ENCODE results near the gene ZNF764. TPM values are rescaled to one million over a fixed set of nuclear protein-coding genes. Genes with fewer than 3 reads are reported as not detected.

Gene ZNF764
- total and polyA plus RNA-seq, 9 of the 15 experiments (the other 6 are each of a cell fraction or from before 2014, with no cell fraction given) = 0.69 to 10.1 (median 4.1) TPM

DNA sequence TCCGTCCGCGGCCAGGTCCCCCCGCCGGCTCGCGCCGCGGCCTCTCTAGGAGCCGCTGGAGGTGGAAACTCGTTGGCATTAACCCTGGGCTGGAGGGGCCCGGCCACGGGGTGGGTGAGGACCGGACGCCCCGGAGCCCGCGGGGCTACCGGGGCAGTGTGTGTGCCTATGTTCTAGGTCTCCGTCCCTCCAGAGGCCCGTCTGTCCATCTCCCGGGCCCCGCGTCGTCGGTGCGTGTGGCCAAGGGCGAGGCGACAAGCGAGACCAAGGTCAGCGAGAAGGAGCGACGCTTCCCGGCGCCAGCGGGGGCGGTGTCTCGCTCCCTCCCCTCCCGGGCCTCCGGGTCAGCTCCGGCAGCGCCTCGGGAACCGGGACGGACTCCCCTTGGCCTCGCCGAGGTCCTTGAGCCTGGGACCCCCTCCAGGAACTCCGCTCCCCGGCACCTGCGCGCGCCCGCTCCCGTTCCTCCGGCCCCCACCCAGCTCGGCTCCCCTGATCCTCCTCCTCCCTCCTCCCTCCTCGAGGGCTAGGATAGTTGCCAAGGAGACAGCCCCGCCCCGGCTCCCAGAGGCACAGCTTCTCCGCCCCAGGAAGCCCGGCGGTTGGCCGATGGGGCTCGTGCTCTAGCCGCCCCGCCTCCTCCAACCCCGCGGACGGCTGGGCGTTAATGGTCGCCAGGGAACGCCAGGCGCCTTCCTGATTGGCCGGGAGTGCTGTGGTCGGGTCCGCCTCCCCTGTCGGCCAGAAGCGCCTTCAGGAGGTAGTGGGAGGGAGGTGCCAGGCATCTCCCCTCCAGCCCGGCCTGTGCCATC, 31.1 kb downstream of the ZNF764 start (continued):
- TF ChIP-seq CTCF (IDR thresholded peaks at IDR 0.05 in 2 of 3, conservative IDR thresholded peaks at IDR 0.05 in 1 of 3; ENCODE audit: insufficient read depth in 2 of 3, low read depth in 1 of 3, low read length in 3 of 3) = peak; percentile 20 to 37 (median 31); a peak in 4 of 6 replicates
- TF ChIP-seq FOXK2 (conservative IDR thresholded peaks at IDR 0.05 in 1 of 2, IDR thresholded peaks at IDR 0.05 in 1 of 2; ENCODE audit: low read depth in 2 of 2) = peak in 1 of 2 experiments; percentile 11; a peak in 2 of 4 replicates
- TF ChIP-seq NR2F6 (CRISPR knock-in tag; IDR thresholded peaks at IDR 0.05) = no peak
- no peak for TF ChIP-seq ZNF253 (CRISPR knock-in tag; conservative IDR thresholded peaks at IDR 0.05)
- TF ChIP-seq CHD7 (IDR thresholded peaks at IDR 0.05; ENCODE audit: low read depth, low read length) = peak; percentile 16
- peak; percentile 82 for TF ChIP-seq HCFC1 (IDR thresholded peaks at IDR 0.05; ENCODE audit: low read depth, low read length)
- TF ChIP-seq MBD2 (IDR thresholded peaks at IDR 0.05; ENCODE audit: borderline replicate concordance, low read depth) = peak; percentile 37; the same call in 1 of the 2 replicates
- TF ChIP-seq, protein P1, sequence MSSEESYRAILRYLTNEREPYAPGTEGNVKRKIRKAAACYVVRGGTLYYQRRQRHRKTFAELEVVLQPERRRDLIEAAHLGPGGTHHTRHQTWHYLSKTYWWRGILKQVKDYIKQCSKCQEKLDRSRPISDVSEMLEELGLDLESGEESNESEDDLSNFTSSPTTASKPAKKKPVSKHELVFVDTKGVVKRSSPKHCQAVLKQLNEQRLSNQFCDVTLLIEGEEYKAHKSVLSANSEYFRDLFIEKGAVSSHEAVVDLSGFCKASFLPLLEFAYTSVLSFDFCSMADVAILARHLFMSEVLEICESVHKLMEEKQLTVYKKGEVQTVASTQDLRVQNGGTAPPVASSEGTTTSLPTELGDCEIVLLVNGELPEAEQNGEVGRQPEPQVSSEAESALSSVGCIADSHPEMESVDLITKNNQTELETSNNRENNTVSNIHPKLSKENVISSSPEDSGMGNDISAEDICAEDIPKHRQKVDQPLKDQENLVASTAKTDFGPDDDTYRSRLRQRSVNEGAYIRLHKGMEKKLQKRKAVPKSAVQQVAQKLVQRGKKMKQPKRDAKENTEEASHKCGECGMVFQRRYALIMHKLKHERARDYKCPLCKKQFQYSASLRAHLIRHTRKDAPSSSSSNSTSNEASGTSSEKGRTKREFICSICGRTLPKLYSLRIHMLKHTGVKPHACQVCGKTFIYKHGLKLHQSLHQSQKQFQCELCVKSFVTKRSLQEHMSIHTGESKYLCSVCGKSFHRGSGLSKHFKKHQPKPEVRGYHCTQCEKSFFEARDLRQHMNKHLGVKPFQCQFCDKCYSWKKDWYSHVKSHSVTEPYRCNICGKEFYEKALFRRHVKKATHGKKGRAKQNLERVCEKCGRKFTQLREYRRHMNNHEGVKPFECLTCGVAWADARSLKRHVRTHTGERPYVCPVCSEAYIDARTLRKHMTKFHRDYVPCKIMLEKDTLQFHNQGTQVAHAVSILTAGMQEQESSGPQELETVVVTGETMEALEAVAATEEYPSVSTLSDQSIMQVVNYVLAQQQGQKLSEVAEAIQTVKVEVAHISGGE (CRISPR knock-in tag; IDR thresholded peaks at IDR 0.05) = peak; percentile 91 to 99 (median 97)
- no peak for TF ChIP-seq ARNT (IDR thresholded peaks at IDR 0.05)

All from K562 (cell line).